Gastrocnemius medialis (tissue), 4 donors: ENCODE measurements around the gene APC. TPM values are rescaled to one million over a fixed set of nuclear protein-coding genes. Genes with fewer than 3 reads are reported as not detected.

ENCODE experiments used
- ATAC-seq, 2 donors: fragments of 150-250 bp; one replicate each; pipeline ENCODE4 v1.9.1; 2016
- DNase-seq, 2 donors: peaks; one replicate each; pipeline ENCODE4 v3.0.0-alpha.2; 2019
- H3K27ac ChIP-seq, 4 donors: fragments of 200-600 bp; sonication (generic); 1 replicate in 1 of 4; 2 replicates in 3 of 4; pipeline ENCODE4 v1.5.1; 2016 to 2018; ENCODE audit warnings: mild to moderate bottlenecking in 2 of 4, moderate library complexity in 1 of 4
- H3K27me3 ChIP-seq, 3 donors: fragments of 200-600 bp; sonication (generic) in 2 of 3; 1 replicate in 1 of 3; 2 replicates in 2 of 3; pipeline versions ENCODE4 v1.5.1 to v1.6.0; 2016 to 2019; ENCODE audit warnings: mild to moderate bottlenecking in 1 of 3, moderate library complexity in 1 of 3
- H3K36me3 ChIP-seq, 2 donors: fragments of 200-600 bp; sonication (generic) in 1 of 2; one replicate each; pipeline ENCODE4 v1.5.1; 2017 to 2018
- H3K4me1 ChIP-seq, 2 donors: fragments of 200-600 bp; sonication (generic) in 1 of 2; one replicate each; pipeline ENCODE4 v1.5.1; 2016 to 2017; ENCODE audit warnings: mild to moderate bottlenecking in 2 of 2
- H3K4me3 ChIP-seq, 4 donors: fragments of 200-600 bp; sonication (generic) in 3 of 4; 1 replicate in 1 of 4; 2 replicates in 3 of 4; pipeline ENCODE4 v1.5.1; 2016 to 2019; ENCODE audit warnings: mild to moderate bottlenecking in 2 of 4
- H3K9me3 ChIP-seq, 3 donors: fragments of 200-600 bp; sonication (generic) in 2 of 3; 1 replicate in 1 of 3; 2 replicates in 2 of 3; pipeline ENCODE4 v1.5.1; 2016 to 2019
- CTCF ChIP-seq, 5 experiments: fragments of 450-650 bp in 3 of 5; fragments of 200-600 bp in 2 of 5; sonication (generic) in 2 of 5; IDR thresholded peaks in 4 of 5; conservative IDR thresholded peaks in 1 of 5; 1 replicate in 4 of 5; 2 replicates in 1 of 5; pipeline ENCODE4 v1.5.1; 2016 to 2019; ENCODE audit warnings: antibody characterized with exemption in 5 of 5, mild to moderate bottlenecking in 3 of 5, moderate library complexity in 3 of 5
- POLR2A ChIP-seq, 2 donors: fragments of 450-650 bp; IDR thresholded peaks; one replicate each; pipeline ENCODE4 v1.6.1; 2017; ENCODE audit warnings: antibody characterized with exemption in 2 of 2, mild to moderate bottlenecking in 2 of 2, moderate library complexity in 2 of 2
- in situ Hi-C, 4 donors: fragments of 200-750 bp; cut with MboI; loops; one replicate each; pipeline versions ENCODE4 v1.15.0 to v1.8.0; 2017; ENCODE audit warnings: low sequenced_read_pairs in 4 of 4
- intact Hi-C: fragments of 100-400 bp; cut with DNase I; formaldehyde crosslinking; loops from one replicate; pipeline ENCODE4 v1.15.1; 2023; ENCODE audit warnings: low total_unique reads
- total RNA-seq, 4 donors: library from RNA; depleted of rRNA; stranded (reverse); fragments of >200 nt; gene quantifications; one replicate each; pipeline versions ENCODE4 v1.1.0 to v1.2.3, GENCODE V29; 2016

The APC gene
- total RNA-seq, 4 donors from 2014 or later: 50.1 to 102 (median 60.4) TPM

- ATAC-seq (no peak), DNase-seq (no peak)
- H3K4me3 ChIP-seq: no peak overlapping the region
- peaks cover 0 to 46% of the 10 kb centered on the region in 2 donors for H3K36me3 ChIP-seq
- TF ChIP-seq CTCF (IDR thresholded peaks at IDR 0.05 in 4 of 5, conservative IDR thresholded peaks at IDR 0.05 in 1 of 5): no peak
- no peak for TF ChIP-seq POLR2A (IDR thresholded peaks at IDR 0.05)
- no peaks in the 10 kb centered on the region for H3K4me1 ChIP-seq
- no peak overlapping the region for H3K27ac ChIP-seq
- intact Hi-C loops (no loop called here), in situ Hi-C loops (no loop called here)
- no peaks in the 10 kb centered on the region for H3K9me3 ChIP-seq
- no peaks in the 10 kb centered on the region for H3K27me3 ChIP-seq
These were observed 84.8 kb downstream of the APC start for GRCh38 chr5:112822456-112822855.

- TF ChIP-seq POLR2A (IDR thresholded peaks at IDR 0.05): no peak
- no peak for TF ChIP-seq CTCF (IDR thresholded peaks at IDR 0.05 in 4 of 5, conservative IDR thresholded peaks at IDR 0.05 in 1 of 5)
- H3K4me1 ChIP-seq: no peaks in the 10 kb centered on the region
- H3K9me3 ChIP-seq: no peaks in the 10 kb centered on the region
- peaks cover 0 to 53% of the 10 kb centered on the region in 2 donors for H3K36me3 ChIP-seq
- in situ Hi-C loops: no loop called here
- ATAC-seq (no peak), DNase-seq (no peak)
- no peak overlapping the region for H3K27ac ChIP-seq
- H3K4me3 ChIP-seq: no peak overlapping the region
- H3K27me3 ChIP-seq: no peaks in the 10 kb centered on the region
- intact Hi-C loops: no loop called here
These were observed 85.5 kb downstream of the APC start for GRCh38 chr5:112823181-112823580.

- Histone ChIP-seq H3K4me1 (no peaks in the 10 kb centered on the region), H3K27ac (no peak overlapping the region), H3K9me3 (no peaks in the 10 kb centered on the region), H3K27me3 (no peaks in the 10 kb centered on the region), H3K4me3 (no peak overlapping the region), H3K36me3 (peaks cover 0 to 58% of the 10 kb centered on the region in 2 donors)
- intact Hi-C loops: no loop called here
- DNase-seq (no peak), ATAC-seq (no peak)
- no peak for TF ChIP-seq POLR2A (IDR thresholded peaks at IDR 0.05)
- no peak for TF ChIP-seq CTCF (IDR thresholded peaks at IDR 0.05 in 4 of 5, conservative IDR thresholded peaks at IDR 0.05 in 1 of 5)
- in situ Hi-C loops: no loop called here
These were observed 86.0 kb downstream of the APC start for GRCh38 chr5:112823656-112824055.

GRCh38 chr5:112824197-112824596, 86.5 kb downstream of the APC start:
- ATAC-seq: no peak
- Histone ChIP-seq H3K4me3 (no peak overlapping the region), H3K27ac (no peak overlapping the region), H3K27me3 (no peaks in the 10 kb centered on the region), H3K9me3 (no peaks in the 10 kb centered on the region), H3K36me3 (peaks cover 0 to 59% of the 10 kb centered on the region in 2 donors), H3K4me1 (no peaks in the 10 kb centered on the region)
- no peak for DNase-seq
- in situ Hi-C loops: no loop called here
- no peak for TF ChIP-seq POLR2A (IDR thresholded peaks at IDR 0.05)
- no peak for TF ChIP-seq CTCF (IDR thresholded peaks at IDR 0.05 in 4 of 5, conservative IDR thresholded peaks at IDR 0.05 in 1 of 5)
- intact Hi-C loops: no loop called here

- no peak overlapping the region for H3K4me3 ChIP-seq
- peaks cover 0 to 38% of the 10 kb centered on the region in 2 donors for H3K36me3 ChIP-seq
- DNase-seq (no peak), ATAC-seq (no peak)
- in situ Hi-C loops (no loop called here), intact Hi-C loops (no loop called here)
- no peak overlapping the region for H3K27ac ChIP-seq
- no peaks in the 10 kb centered on the region for H3K4me1 ChIP-seq
- H3K9me3 ChIP-seq: no peaks in the 10 kb centered on the region
- no peaks in the 10 kb centered on the region for H3K27me3 ChIP-seq
- TF ChIP-seq POLR2A (IDR thresholded peaks at IDR 0.05) (no peak), CTCF (IDR thresholded peaks at IDR 0.05 in 4 of 5, conservative IDR thresholded peaks at IDR 0.05 in 1 of 5) (no peak)
These were observed 92.7 kb downstream of the APC start for GRCh38 chr5:112830378-112830777.
